GM18499 (cell line): ENCODE results near the gene TPH1.
"Not testable (repeated sequence)": the region's sequence is repeated elsewhere in the genome, so short reads cannot be mapped to it uniquely, and the experiment has no call there.

Experiments
- ATAC-seq: cut with Tn5 transposase; IDR thresholded peaks from one replicate; pipeline ENCODE4 v1.9.1; 2021; ENCODE audit warnings: moderate number of reproducible peaks; ENCODE audit not compliant: insufficient read depth, unreplicated experiment

TPH1 gene

GRCh38 chr11:18027475-18027874 lies 18.6 kb downstream of the TPH1 start:
- ATAC-seq, result no peak

GRCh38 chr11:18022419-18022818 lies 23.6 kb downstream of the TPH1 start:
- no peak for ATAC-seq

GRCh38 chr11:18019650-18020049 lies 26.4 kb downstream of the TPH1 start:
- ATAC-seq, result no peak

GRCh38 chr11:18016789-18017188 lies 29.3 kb downstream of the TPH1 start:
- no peak for ATAC-seq

- ATAC-seq, result no peak
Observed at GRCh38 chr11:18014876-18015275, 31.2 kb downstream of the TPH1 start.

GRCh38 chr11:18013790-18014507 lies 32.1 kb downstream of the TPH1 start:
- ATAC-seq, result no peak

- ATAC-seq, result peak; percentile 74
Observed at GRCh38 chr11:18012906-18013781, 32.9 kb downstream of the TPH1 start, which contains the start of gene SERGEF. TSS of gene SERGEF (minus strand) at chr11:18013047. CDS start at chr11:18013010, 37 bp downstream.

- no peak for ATAC-seq
Observed at GRCh38 chr11:18012122-18012905, 33.8 kb downstream of the TPH1 start.

GRCh38 chr11:18011633-18012032 lies 34.4 kb downstream of the TPH1 start:
- no peak for ATAC-seq

GRCh38 chr11:18010977-18011586 lies 35.0 kb downstream of the TPH1 start:
- ATAC-seq, result no peak

GRCh38 chr11:18010121-18010670 lies 35.9 kb downstream of the TPH1 start:
- no peak for ATAC-seq

- no peak for ATAC-seq
Observed at GRCh38 chr11:18005376-18006129, 40.5 kb downstream of the TPH1 start.

- no peak for ATAC-seq
Observed at GRCh38 chr11:18001191-18001590, 44.9 kb downstream of the TPH1 start.

GRCh38 chr11:18000760-18001159 lies 45.3 kb downstream of the TPH1 start:
- ATAC-seq, result no peak

GRCh38 chr11:18000128-18000527 lies 45.9 kb downstream of the TPH1 start:
- not testable (repeated sequence) for ATAC-seq
